Trophoblast cell (in vitro differentiated cells and primary cell): ENCODE results near the gene MAOB.
A peak's percentile ranks its signal among the peaks of the same experiment; 100 is the strongest.

Source experiments
- DNase-seq, 2 donors: peaks; one replicate each; pipeline ENCODE4 v3.0.0-alpha.2; 2016
- H2AFZ ChIP-seq: 2 replicates; pipeline ENCODE4 v1.6.1; 2013; ENCODE audit warnings: low read length, moderate library complexity, mild to moderate bottlenecking; ENCODE audit not compliant: insufficient read depth, poor library complexity
- H2AK5ac ChIP-seq: 2 replicates; pipeline ENCODE4 v1.6.1; 2013; ENCODE audit warnings: mild to moderate bottlenecking, low read length
- H2BK120ac ChIP-seq: 2 replicates; pipeline ENCODE4 v1.6.1; 2013; ENCODE audit warnings: low read length, mild to moderate bottlenecking, moderate library complexity; ENCODE audit not compliant: insufficient read depth, poor library complexity
- H2BK12ac ChIP-seq: 2 replicates; pipeline ENCODE4 v1.6.1; 2013; ENCODE audit warnings: mild to moderate bottlenecking, low read length, moderate library complexity
- H2BK5ac ChIP-seq: 2 replicates; pipeline ENCODE4 v1.6.1; 2013; ENCODE audit warnings: low read length, low read depth, moderate library complexity, mild to moderate bottlenecking; ENCODE audit not compliant: poor library complexity
- H3K14ac ChIP-seq: 2 replicates; pipeline ENCODE4 v1.6.1; 2013; ENCODE audit warnings: mild to moderate bottlenecking, low read length
- H3K18ac ChIP-seq: 2 replicates; pipeline ENCODE4 v1.6.1; 2013; ENCODE audit warnings: mild to moderate bottlenecking, low read length
- H3K23ac ChIP-seq: 2 replicates; pipeline ENCODE4 v1.6.1; 2013; ENCODE audit warnings: low read length
- H3K27ac ChIP-seq: 2 replicates; pipeline ENCODE4 v1.5.1; 2013; ENCODE audit warnings: low read depth, mild to moderate bottlenecking, inconsistent platforms, low read length, moderate library complexity
- H3K27me3 ChIP-seq: 2 replicates; pipeline ENCODE4 v1.6.1; 2013; ENCODE audit warnings: inconsistent platforms, mild to moderate bottlenecking, low read length, moderate library complexity; ENCODE audit not compliant: insufficient read depth
- H3K36me3 ChIP-seq, 2 experiments: 1 replicate in 1 of 2; 2 replicates in 1 of 2; pipeline ENCODE4 v1.6.1; 2013; ENCODE audit warnings: low read length in 2 of 2, mild to moderate bottlenecking in 2 of 2, moderate library complexity in 1 of 2; ENCODE audit not compliant: insufficient read depth in 2 of 2, control insufficient read depth in 1 of 2
- H3K4ac ChIP-seq: 2 replicates; pipeline ENCODE4 v1.6.1; 2013; ENCODE audit warnings: low read depth, mild to moderate bottlenecking, low read length, moderate library complexity
- H3K4me1 ChIP-seq, 2 experiments: 1 replicate in 1 of 2; 2 replicates in 1 of 2; pipeline ENCODE4 v1.6.1; 2013; ENCODE audit warnings: low read length in 2 of 2, mild to moderate bottlenecking in 2 of 2, moderate library complexity in 1 of 2; ENCODE audit not compliant: insufficient read depth in 2 of 2, control insufficient read depth in 1 of 2
- H3K4me2 ChIP-seq: 2 replicates; pipeline ENCODE4 v1.6.1; 2013; ENCODE audit warnings: inconsistent platforms, mild to moderate bottlenecking, low read length, moderate library complexity
- H3K4me3 ChIP-seq: 2 replicates; pipeline ENCODE4 v1.5.1; 2013; ENCODE audit warnings: mild to moderate bottlenecking, low read depth, low read length, inconsistent platforms
- H3K79me1 ChIP-seq: one replicate; pipeline ENCODE4 v1.6.1; 2013; ENCODE audit warnings: low read length
- H3K79me2 ChIP-seq: 2 replicates; pipeline ENCODE4 v1.6.1; 2013; ENCODE audit warnings: low read length, mild to moderate bottlenecking; ENCODE audit not compliant: control insufficient read depth, insufficient read depth, poor library complexity
- H3K9ac ChIP-seq: 2 replicates; pipeline ENCODE4 v1.6.1; 2013; ENCODE audit warnings: mild to moderate bottlenecking, low read length
- H3K9me3 ChIP-seq: 2 replicates; pipeline ENCODE4 v1.6.1; 2013; ENCODE audit warnings: low read depth, mild to moderate bottlenecking, control low read depth, inconsistent platforms, low read length; ENCODE audit not compliant: insufficient read depth
- H4K12ac ChIP-seq: 2 replicates; pipeline ENCODE4 v1.6.1; 2013; ENCODE audit warnings: low read depth, mild to moderate bottlenecking, low read length, moderate library complexity
- H4K8ac ChIP-seq: 2 replicates; pipeline ENCODE4 v1.6.1; 2013; ENCODE audit warnings: low read depth, mild to moderate bottlenecking, low read length, moderate library complexity
- H4K91ac ChIP-seq: one replicate; pipeline ENCODE4 v1.6.1; 2013; ENCODE audit warnings: low read depth, mild to moderate bottlenecking, low read length, moderate library complexity
- WGBS: extraction: QIAGEN DNeasy Blood & Tissue Kit; methylation state at CpG from one replicate; pipeline ENCODE4 v1.1.7; 2013; ENCODE audit warnings: missing lambda C conversion rate; ENCODE audit not compliant: insufficient read length, insufficient coverage; ENCODE audit errors: extremely low coverage; 5-methylcytosine and 5-hydroxymethylcytosine counted together

The MAOB gene

DNA sequence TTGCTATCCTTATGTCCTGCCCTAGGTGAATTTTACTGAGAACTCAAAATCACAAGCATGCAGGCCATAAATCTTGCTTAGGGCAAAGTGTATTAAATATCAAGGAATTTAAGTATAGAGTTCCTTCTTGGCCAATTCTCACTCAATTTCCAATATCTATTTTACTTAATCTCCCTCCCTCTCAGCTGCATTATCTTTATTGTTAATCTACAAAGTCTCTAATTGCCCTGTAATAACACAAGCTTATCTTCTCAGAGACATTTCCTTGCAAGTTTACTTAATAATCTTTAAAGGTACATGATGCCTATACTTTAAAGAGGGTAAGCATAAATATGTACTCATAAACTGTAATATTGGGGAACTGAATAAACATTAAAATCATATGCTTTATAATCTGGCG lies 26.9 kb upstream of the MAOB start:
- no peak for DNase-seq
- Histone ChIP-seq H2BK5ac (no peak overlapping the region), H3K27ac (no peak overlapping the region), H3K36me3 (no peaks in the 10 kb centered on the region), H3K9ac (no peak overlapping the region), H3K4me2 (no peak overlapping the region), H2AK5ac (no peak overlapping the region), H4K91ac (no peak overlapping the region), H3K4me1 (no peaks in the 10 kb centered on the region), H3K79me1 (no peaks in the 10 kb centered on the region), H3K9me3 (no peaks in the 10 kb centered on the region), H2BK12ac (no peak overlapping the region), H3K4ac (no peak overlapping the region), H3K27me3 (no peaks in the 10 kb centered on the region), H2AFZ (no peak overlapping the region), H3K23ac (no peak overlapping the region), H2BK120ac (no peak overlapping the region), H3K18ac (no peak overlapping the region), H4K12ac (no peak overlapping the region), H3K14ac (no peak overlapping the region), H3K4me3 (no peak overlapping the region), H4K8ac (no peak overlapping the region), H3K79me2 (no peaks in the 10 kb centered on the region)
- no CpG with 5 or more reads among the region's 1 CpG for WGBS

GRCh38 chrX:43899878-43900815 lies 17.9 kb upstream of the MAOB start:
- no peak overlapping the region for H2AFZ ChIP-seq
- peak in 1 of 2 donors; percentile 37 for DNase-seq
- no peak overlapping the region for H3K27ac ChIP-seq
- H3K79me1 ChIP-seq: no peaks in the 10 kb centered on the region
- H3K14ac ChIP-seq: no peak overlapping the region
- H4K12ac ChIP-seq: no peak overlapping the region
- H2BK12ac ChIP-seq: no peak overlapping the region
- no peaks in the 10 kb centered on the region for H3K36me3 ChIP-seq
- no peak overlapping the region for H4K8ac ChIP-seq
- no peaks in the 10 kb centered on the region for H3K4me1 ChIP-seq
- no peak overlapping the region for H3K4me2 ChIP-seq
- no peak overlapping the region for H3K4ac ChIP-seq
- no CpG with 5 or more reads among the region's 5 CpGs for WGBS
- H3K27me3 ChIP-seq: no peaks in the 10 kb centered on the region
- no peak overlapping the region for H3K9ac ChIP-seq
- H3K4me3 ChIP-seq: no peak overlapping the region
- H2BK120ac ChIP-seq: no peak overlapping the region
- no peak overlapping the region for H4K91ac ChIP-seq
- no peak overlapping the region for H3K23ac ChIP-seq
- H3K9me3 ChIP-seq: no peaks in the 10 kb centered on the region
- no peak overlapping the region for H3K18ac ChIP-seq
- no peaks in the 10 kb centered on the region for H3K79me2 ChIP-seq
- no peak overlapping the region for H2BK5ac ChIP-seq
- H2AK5ac ChIP-seq: no peak overlapping the region

GRCh38 chrX:43898406-43899035 lies 16.3 kb upstream of the MAOB start:
- Histone ChIP-seq H2AK5ac (no peak overlapping the region), H3K36me3 (no peaks in the 10 kb centered on the region), H2AFZ (no peak overlapping the region), H2BK5ac (no peak overlapping the region), H3K14ac (no peak overlapping the region), H3K79me2 (no peaks in the 10 kb centered on the region), H2BK12ac (no peak overlapping the region), H3K4me2 (no peak overlapping the region), H3K4me1 (no peaks in the 10 kb centered on the region), H3K23ac (no peak overlapping the region), H4K12ac (no peak overlapping the region), H3K27ac (no peak overlapping the region), H3K79me1 (no peaks in the 10 kb centered on the region), H3K9me3 (no peaks in the 10 kb centered on the region), H4K8ac (no peak overlapping the region), H3K4ac (no peak overlapping the region), H3K9ac (no peak overlapping the region), H3K18ac (no peak overlapping the region), H4K91ac (no peak overlapping the region), H2BK120ac (no peak overlapping the region), H3K27me3 (no peaks in the 10 kb centered on the region), H3K4me3 (no peak overlapping the region)
- DNase-seq: no peak
- WGBS: no CpG with 5 or more reads among the region's 5 CpGs

GRCh38 chrX:43897290-43897689 lies 15.0 kb upstream of the MAOB start:
- Histone ChIP-seq H3K9ac (no peak overlapping the region), H4K91ac (no peak overlapping the region), H2BK120ac (no peak overlapping the region), H3K79me1 (no peaks in the 10 kb centered on the region), H4K12ac (no peak overlapping the region), H3K23ac (no peak overlapping the region), H3K27me3 (no peaks in the 10 kb centered on the region), H3K79me2 (no peaks in the 10 kb centered on the region), H3K4me3 (no peak overlapping the region), H3K4me2 (no peak overlapping the region), H3K14ac (no peak overlapping the region), H4K8ac (no peak overlapping the region), H3K9me3 (no peaks in the 10 kb centered on the region), H3K4me1 (no peaks in the 10 kb centered on the region), H3K18ac (no peak overlapping the region), H2BK12ac (no peak overlapping the region), H2AFZ (no peak overlapping the region), H3K4ac (no peak overlapping the region), H2BK5ac (no peak overlapping the region), H2AK5ac (no peak overlapping the region), H3K27ac (no peak overlapping the region), H3K36me3 (no peaks in the 10 kb centered on the region)
- DNase-seq: no peak
- WGBS: no CpG with 5 or more reads among the region's 4 CpGs
